Liver (tissue), 3 donors: ENCODE measurements around the gene DGKQ.

ENCODE experiments used
- EGR1 ChIP-seq, 2 donors: IDR thresholded peaks; 2 replicates each; pipeline ENCODE4 v1.6.1; 2016 to 2018; ENCODE audit warnings: antibody characterized with exemption in 2 of 2, low read depth in 2 of 2
- GABPA ChIP-seq, 2 donors: IDR thresholded peaks in 1 of 2; conservative IDR thresholded peaks in 1 of 2; 2 replicates each; pipeline ENCODE4 v1.6.1; 2016; ENCODE audit warnings: antibody characterized with exemption in 2 of 2, mild to moderate bottlenecking in 1 of 2, moderate library complexity in 1 of 2
- JUND ChIP-seq, 2 donors: IDR thresholded peaks; 2 replicates each; pipeline ENCODE4 v1.6.1; 2016; ENCODE audit warnings: antibody characterized with exemption in 2 of 2
- NR2F2 ChIP-seq: IDR thresholded peaks from 2 replicates; pipeline ENCODE4 v1.6.1; 2016; ENCODE audit warnings: antibody characterized with exemption
- RAD21 ChIP-seq, 2 donors: IDR thresholded peaks; 2 replicates each; pipeline ENCODE4 v1.6.1; 2016; ENCODE audit warnings: antibody characterized with exemption in 2 of 2, mild to moderate bottlenecking in 2 of 2
- RXRA ChIP-seq, 2 donors: IDR thresholded peaks; 2 replicates each; pipeline ENCODE4 v1.6.1; 2017 to 2018; ENCODE audit warnings: antibody characterized with exemption in 2 of 2, mild to moderate bottlenecking in 1 of 2
- SP1 ChIP-seq: IDR thresholded peaks from 2 replicates; pipeline ENCODE4 v1.6.1; 2018; ENCODE audit warnings: antibody characterized with exemption, mild to moderate bottlenecking
- TAF1 ChIP-seq: conservative IDR thresholded peaks from 2 replicates; pipeline ENCODE4 v1.6.1; 2016; ENCODE audit warnings: antibody characterized with exemption, mild to moderate bottlenecking
- YY1 ChIP-seq: IDR thresholded peaks from 2 replicates; pipeline ENCODE4 v1.6.1; 2016; ENCODE audit warnings: antibody characterized with exemption, mild to moderate bottlenecking
- TF ChIP-seq, protein P1 (sequence below): fragments of 150-350 bp; IDR thresholded peaks from 2 replicates; pipeline ENCODE4 v1.5.1; 2017; ENCODE audit warnings: improper control_type of control experiment, low read depth, low read length; ENCODE audit not compliant: missing input control
- TF ChIP-seq, protein P2 (sequence below): IDR thresholded peaks from 2 replicates; pipeline ENCODE4 v1.6.1; 2016; ENCODE audit warnings: antibody characterized with exemption, mild to moderate bottlenecking
- TF ChIP-seq, protein P3 (sequence below): IDR thresholded peaks from 2 replicates; pipeline ENCODE4 v1.6.1; 2016; ENCODE audit warnings: antibody characterized with exemption
- TF ChIP-seq, protein P4 (sequence below): IDR thresholded peaks from 2 replicates; pipeline ENCODE4 v1.6.1; 2016; ENCODE audit warnings: antibody characterized with exemption
- TF ChIP-seq, protein P5 (sequence below): IDR thresholded peaks from 2 replicates; pipeline ENCODE4 v1.6.1; 2016; ENCODE audit warnings: antibody characterized with exemption
- donor health status: healthy.
- donor health status: healthy.

DNA sequence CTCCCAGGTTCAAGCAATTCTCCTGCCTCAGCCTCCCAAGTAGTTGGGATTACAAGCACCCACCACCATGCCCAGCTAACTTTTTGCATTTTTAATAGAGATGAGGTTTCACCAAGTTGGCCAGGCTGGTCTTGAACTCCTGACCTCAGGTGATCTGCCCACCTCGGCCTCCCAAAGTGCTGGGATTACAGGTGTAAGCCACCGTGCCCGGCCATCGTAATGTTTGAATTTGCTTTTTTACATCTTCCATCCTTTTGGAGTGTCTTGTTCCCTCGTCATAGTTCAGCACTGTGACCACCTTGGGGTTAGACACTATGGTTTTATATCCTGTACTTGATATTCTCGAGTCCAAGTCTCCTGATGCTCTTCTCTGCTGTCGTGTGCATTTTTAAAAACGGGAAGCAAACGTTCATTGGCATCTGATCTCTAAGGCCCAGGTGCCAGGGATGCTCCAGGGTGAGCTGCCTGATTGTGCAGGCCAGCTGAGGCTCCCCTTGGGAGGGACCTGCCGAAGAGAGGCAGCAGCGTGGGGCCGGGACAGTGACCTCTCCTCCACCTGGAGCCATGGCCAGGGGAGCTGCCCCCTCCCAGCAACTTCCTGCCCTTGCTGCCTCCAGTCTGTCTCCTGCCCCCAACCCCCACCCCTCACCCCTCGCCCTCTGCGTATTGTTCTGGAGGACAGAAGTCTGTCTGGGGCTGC is 16.7 kb downstream of the DGKQ start:
- TF ChIP-seq, protein P1, sequence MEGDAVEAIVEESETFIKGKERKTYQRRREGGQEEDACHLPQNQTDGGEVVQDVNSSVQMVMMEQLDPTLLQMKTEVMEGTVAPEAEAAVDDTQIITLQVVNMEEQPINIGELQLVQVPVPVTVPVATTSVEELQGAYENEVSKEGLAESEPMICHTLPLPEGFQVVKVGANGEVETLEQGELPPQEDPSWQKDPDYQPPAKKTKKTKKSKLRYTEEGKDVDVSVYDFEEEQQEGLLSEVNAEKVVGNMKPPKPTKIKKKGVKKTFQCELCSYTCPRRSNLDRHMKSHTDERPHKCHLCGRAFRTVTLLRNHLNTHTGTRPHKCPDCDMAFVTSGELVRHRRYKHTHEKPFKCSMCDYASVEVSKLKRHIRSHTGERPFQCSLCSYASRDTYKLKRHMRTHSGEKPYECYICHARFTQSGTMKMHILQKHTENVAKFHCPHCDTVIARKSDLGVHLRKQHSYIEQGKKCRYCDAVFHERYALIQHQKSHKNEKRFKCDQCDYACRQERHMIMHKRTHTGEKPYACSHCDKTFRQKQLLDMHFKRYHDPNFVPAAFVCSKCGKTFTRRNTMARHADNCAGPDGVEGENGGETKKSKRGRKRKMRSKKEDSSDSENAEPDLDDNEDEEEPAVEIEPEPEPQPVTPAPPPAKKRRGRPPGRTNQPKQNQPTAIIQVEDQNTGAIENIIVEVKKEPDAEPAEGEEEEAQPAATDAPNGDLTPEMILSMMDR: no peak
- no peak for TF ChIP-seq RXRA (IDR thresholded peaks at IDR 0.05)
- no peak for TF ChIP-seq JUND (IDR thresholded peaks at IDR 0.05)
- TF ChIP-seq RAD21 (IDR thresholded peaks at IDR 0.05): no peak
- TF ChIP-seq EGR1 (IDR thresholded peaks at IDR 0.05; ENCODE audit: low read depth in 2 of 2): no peak
- TF ChIP-seq, protein P2, sequence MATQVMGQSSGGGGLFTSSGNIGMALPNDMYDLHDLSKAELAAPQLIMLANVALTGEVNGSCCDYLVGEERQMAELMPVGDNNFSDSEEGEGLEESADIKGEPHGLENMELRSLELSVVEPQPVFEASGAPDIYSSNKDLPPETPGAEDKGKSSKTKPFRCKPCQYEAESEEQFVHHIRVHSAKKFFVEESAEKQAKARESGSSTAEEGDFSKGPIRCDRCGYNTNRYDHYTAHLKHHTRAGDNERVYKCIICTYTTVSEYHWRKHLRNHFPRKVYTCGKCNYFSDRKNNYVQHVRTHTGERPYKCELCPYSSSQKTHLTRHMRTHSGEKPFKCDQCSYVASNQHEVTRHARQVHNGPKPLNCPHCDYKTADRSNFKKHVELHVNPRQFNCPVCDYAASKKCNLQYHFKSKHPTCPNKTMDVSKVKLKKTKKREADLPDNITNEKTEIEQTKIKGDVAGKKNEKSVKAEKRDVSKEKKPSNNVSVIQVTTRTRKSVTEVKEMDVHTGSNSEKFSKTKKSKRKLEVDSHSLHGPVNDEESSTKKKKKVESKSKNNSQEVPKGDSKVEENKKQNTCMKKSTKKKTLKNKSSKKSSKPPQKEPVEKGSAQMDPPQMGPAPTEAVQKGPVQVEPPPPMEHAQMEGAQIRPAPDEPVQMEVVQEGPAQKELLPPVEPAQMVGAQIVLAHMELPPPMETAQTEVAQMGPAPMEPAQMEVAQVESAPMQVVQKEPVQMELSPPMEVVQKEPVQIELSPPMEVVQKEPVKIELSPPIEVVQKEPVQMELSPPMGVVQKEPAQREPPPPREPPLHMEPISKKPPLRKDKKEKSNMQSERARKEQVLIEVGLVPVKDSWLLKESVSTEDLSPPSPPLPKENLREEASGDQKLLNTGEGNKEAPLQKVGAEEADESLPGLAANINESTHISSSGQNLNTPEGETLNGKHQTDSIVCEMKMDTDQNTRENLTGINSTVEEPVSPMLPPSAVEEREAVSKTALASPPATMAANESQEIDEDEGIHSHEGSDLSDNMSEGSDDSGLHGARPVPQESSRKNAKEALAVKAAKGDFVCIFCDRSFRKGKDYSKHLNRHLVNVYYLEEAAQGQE: no peak
- TF ChIP-seq GABPA (IDR thresholded peaks at IDR 0.05 in 1 of 2, conservative IDR thresholded peaks at IDR 0.05 in 1 of 2): no peak
- TF ChIP-seq, protein P3, sequence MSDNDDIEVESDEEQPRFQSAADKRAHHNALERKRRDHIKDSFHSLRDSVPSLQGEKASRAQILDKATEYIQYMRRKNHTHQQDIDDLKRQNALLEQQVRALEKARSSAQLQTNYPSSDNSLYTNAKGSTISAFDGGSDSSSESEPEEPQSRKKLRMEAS: no peak
- TF ChIP-seq TAF1: no peak
- TF ChIP-seq, protein P4, sequence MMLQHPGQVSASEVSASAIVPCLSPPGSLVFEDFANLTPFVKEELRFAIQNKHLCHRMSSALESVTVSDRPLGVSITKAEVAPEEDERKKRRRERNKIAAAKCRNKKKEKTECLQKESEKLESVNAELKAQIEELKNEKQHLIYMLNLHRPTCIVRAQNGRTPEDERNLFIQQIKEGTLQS: no peak
- TF ChIP-seq SP1: no peak
- no peak for TF ChIP-seq YY1
- TF ChIP-seq NR2F2: no peak
- TF ChIP-seq, protein P5, sequence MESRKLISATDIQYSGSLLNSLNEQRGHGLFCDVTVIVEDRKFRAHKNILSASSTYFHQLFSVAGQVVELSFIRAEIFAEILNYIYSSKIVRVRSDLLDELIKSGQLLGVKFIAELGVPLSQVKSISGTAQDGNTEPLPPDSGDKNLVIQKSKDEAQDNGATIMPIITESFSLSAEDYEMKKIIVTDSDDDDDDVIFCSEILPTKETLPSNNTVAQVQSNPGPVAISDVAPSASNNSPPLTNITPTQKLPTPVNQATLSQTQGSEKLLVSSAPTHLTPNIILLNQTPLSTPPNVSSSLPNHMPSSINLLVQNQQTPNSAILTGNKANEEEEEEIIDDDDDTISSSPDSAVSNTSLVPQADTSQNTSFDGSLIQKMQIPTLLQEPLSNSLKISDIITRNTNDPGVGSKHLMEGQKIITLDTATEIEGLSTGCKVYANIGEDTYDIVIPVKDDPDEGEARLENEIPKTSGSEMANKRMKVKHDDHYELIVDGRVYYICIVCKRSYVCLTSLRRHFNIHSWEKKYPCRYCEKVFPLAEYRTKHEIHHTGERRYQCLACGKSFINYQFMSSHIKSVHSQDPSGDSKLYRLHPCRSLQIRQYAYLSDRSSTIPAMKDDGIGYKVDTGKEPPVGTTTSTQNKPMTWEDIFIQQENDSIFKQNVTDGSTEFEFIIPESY: no peak
